Stimulated activated CD4-positive, alpha-beta T cell treated with anti-CD3 and anti-CD28 coated beads, Interleukin-15, amount 100 ng/mL, for 1 hour (primary cell): ENCODE data around the gene KCTD5.

Experiments used
- DNase-seq, 2 donors: peaks; one replicate each; pipeline ENCODE4 v3.0.0-alpha.2; 2020; ENCODE audit warnings: low read depth in 1 of 2, low spot score in 1 of 2

Gene KCTD5

GRCh38 chr16:2708955-2709587 lies 26.7 kb downstream of the KCTD5 start:
- DNase-seq, result no peak

- DNase-seq, result no peak
Observed at GRCh38 chr16:2709588-2709984, 27.3 kb downstream of the KCTD5 start.

GRCh38 chr16:2710021-2710710 lies 27.8 kb downstream of the KCTD5 start:
- no peak for DNase-seq

- no peak for DNase-seq
Observed at GRCh38 chr16:2710711-2711231, 28.4 kb downstream of the KCTD5 start.

- DNase-seq, result no peak
Observed at GRCh38 chr16:2711370-2712062, 29.2 kb downstream of the KCTD5 start.

GRCh38 chr16:2712063-2712441 lies 29.7 kb downstream of the KCTD5 start:
- no peak for DNase-seq

- DNase-seq, result no peak
Observed at GRCh38 chr16:2712546-2712945, 30.2 kb downstream of the KCTD5 start.

- no peak for DNase-seq
Observed at GRCh38 chr16:2713523-2713922, 31.2 kb downstream of the KCTD5 start.

GRCh38 chr16:2713985-2714774 lies 31.9 kb downstream of the KCTD5 start:
- no peak for DNase-seq

- DNase-seq, result no peak
Observed at GRCh38 chr16:2715064-2715463, 32.7 kb downstream of the KCTD5 start.

- DNase-seq, result peak; percentile 64 to 71
Observed at GRCh38 chr16:2715519-2715918, 33.2 kb downstream of the KCTD5 start.

- no peak for DNase-seq
Observed at GRCh38 chr16:2715966-2716885, 33.9 kb downstream of the KCTD5 start.

- no peak for DNase-seq
Observed at GRCh38 chr16:2716948-2717347, 34.6 kb downstream of the KCTD5 start.

- DNase-seq, result no peak
Observed at GRCh38 chr16:2717383-2718263, 35.3 kb downstream of the KCTD5 start.

GRCh38 chr16:2719328-2720063 lies 37.2 kb downstream of the KCTD5 start:
- DNase-seq, result no peak

- DNase-seq, result no peak
Observed at GRCh38 chr16:2720064-2720457, 37.7 kb downstream of the KCTD5 start, which contains the start of gene PRSS27. Gene PRSS27 (minus strand): TSS chr16:2720224. CDS start chr16:2720160, 64 bp downstream.

GRCh38 chr16:2720719-2721633 lies 38.7 kb downstream of the KCTD5 start:
- DNase-seq, result peak; percentile 78 to 81
